Hepatocyte (in vitro differentiated cells): Measurements from ENCODE around the gene CRYM. TPM values are rescaled to one million over a fixed set of nuclear protein-coding genes. Genes with fewer than 3 reads are reported as not detected.

Experiments
- DNase-seq: peaks from one replicate; pipeline ENCODE4 v3.0.0-alpha.2; 2016; ENCODE audit warnings: low spot score
- H2AFZ ChIP-seq: fragments of 200-600 bp; sonication (generic); 2 replicates; pipeline ENCODE4 v1.6.0; 2016; ENCODE audit warnings: antibody characterized with exemption, mild to moderate bottlenecking
- H3K27ac ChIP-seq: fragments of 200-600 bp; sonication (generic); 2 replicates; pipeline ENCODE4 v1.5.1; 2016; ENCODE audit warnings: mild to moderate bottlenecking
- H3K27me3 ChIP-seq: fragments of 200-600 bp; sonication (generic); 2 replicates; pipeline ENCODE4 v1.6.1; 2016
- H3K36me3 ChIP-seq: fragments of 200-600 bp; sonication (generic); replicated peaks from 2 replicates; pipeline ENCODE4 v1.5.1; 2016; ENCODE audit warnings: low read depth; ENCODE audit not compliant: insufficient read depth
- H3K4me1 ChIP-seq: fragments of 200-600 bp; sonication (generic); 2 replicates; pipeline ENCODE4 v1.5.1; 2016; ENCODE audit warnings: mild to moderate bottlenecking, moderate library complexity; ENCODE audit not compliant: insufficient read depth
- H3K4me2 ChIP-seq: fragments of 200-600 bp; sonication (generic); 2 replicates; pipeline ENCODE4 v1.6.0; 2016
- H3K4me3 ChIP-seq: fragments of 200-600 bp; sonication (generic); 2 replicates; pipeline ENCODE4 v1.5.1; 2016; ENCODE audit warnings: mild to moderate bottlenecking
- H3K79me2 ChIP-seq: fragments of 200-600 bp; sonication (generic); 2 replicates; pipeline ENCODE4 v1.6.0; 2017; ENCODE audit warnings: mild to moderate bottlenecking
- H3K9me2 ChIP-seq: fragments of 200-600 bp; sonication (generic); replicated peaks from 2 replicates; pipeline ENCODE4 v1.6.0; 2017; ENCODE audit warnings: mild to moderate bottlenecking; ENCODE audit not compliant: insufficient read depth
- H3K9me3 ChIP-seq: fragments of 200-600 bp; sonication (generic); 2 replicates; pipeline ENCODE4 v1.5.1; 2016; ENCODE audit warnings: low read depth, mild to moderate bottlenecking
- H4K20me1 ChIP-seq: fragments of 200-600 bp; sonication (generic); 2 replicates; pipeline ENCODE4 v1.6.0; 2016; ENCODE audit warnings: mild to moderate bottlenecking; ENCODE audit not compliant: insufficient read depth, poor library complexity, severe bottlenecking
- CTCF ChIP-seq: fragments of 200-600 bp; sonication (generic); IDR thresholded peaks from 2 replicates; pipeline ENCODE4 v1.5.1; 2016; ENCODE audit warnings: antibody characterized with exemption, mild to moderate bottlenecking; ENCODE audit not compliant: poor library complexity
- EZH2 ChIP-seq: fragments of 200-600 bp; sonication (generic); IDR thresholded peaks from 2 replicates; pipeline ENCODE4 v1.6.1; 2016; ENCODE audit warnings: antibody characterized with exemption, mild to moderate bottlenecking, borderline replicate concordance
- EZH2phosphoT487 ChIP-seq: fragments of 200-600 bp; sonication (generic); IDR thresholded peaks from one replicate; pipeline ENCODE4 v1.6.1; 2018; ENCODE audit warnings: antibody characterized with exemption, mild to moderate bottlenecking, low read depth, moderate library complexity; ENCODE audit not compliant: unreplicated experiment, severe bottlenecking
- WGBS: methylation state at CpG from one replicate; pipeline ENCODE4 v1.1.6; 2016; ENCODE audit warnings: low lambda C conversion rate; ENCODE audit errors: missing lambda C conversion rate; 5-methylcytosine and 5-hydroxymethylcytosine counted together
- polyA plus RNA-seq: library from polyadenylated mRNA; unstranded; fragments of >200 nt; fragmentation: Nextera tagmentation; extraction: Ambion mirVana; gene quantifications from 2 replicates; pipeline ENCODE4 v1.2.1, GENCODE V29; 2016
- total RNA-seq: library from RNA; depleted of rRNA; stranded (reverse); fragments of >200 nt; gene quantifications from 2 replicates; pipeline ENCODE4 v1.2.3, GENCODE V29; 2014

Gene CRYM
- total and polyA plus RNA-seq, 2 experiments from 2014 or later: 5.7 to 6.3 TPM

- Histone ChIP-seq H3K4me1 (no peaks in the 10 kb centered on the region), H4K20me1 (no peaks in the 10 kb centered on the region), H3K27ac (peak overlapping the region; percentile 68), H3K27me3 (no peaks in the 10 kb centered on the region), H3K9me2 (no peaks in the 10 kb centered on the region), H3K79me2 (no peaks in the 10 kb centered on the region), H3K9me3 (no peaks in the 10 kb centered on the region), H2AFZ (no peak overlapping the region), H3K4me2 (peak overlapping the region; percentile 87), H3K36me3 (no peaks in the 10 kb centered on the region), H3K4me3 (no peak overlapping the region)
- 20% methylated on average over 4 of the region's 4 CpGs for WGBS
- TF ChIP-seq EZH2phosphoT487 (no peak), EZH2 (no peak), CTCF (no peak)
- peak; percentile 60 for DNase-seq
Measured at GRCh38 chr16:21302898-21303528, 24.9 kb upstream of the CRYM start.

GRCh38 chr16:21302454-21302853 lies 24.4 kb upstream of the CRYM start:
- Histone ChIP-seq H4K20me1 (no peaks in the 10 kb centered on the region), H3K27me3 (no peaks in the 10 kb centered on the region), H3K9me2 (no peaks in the 10 kb centered on the region), H3K4me1 (no peaks in the 10 kb centered on the region), H2AFZ (no peak overlapping the region), H3K9me3 (no peaks in the 10 kb centered on the region), H3K27ac (peak overlapping the region; percentile 68), H3K4me2 (peak overlapping the region; percentile 87), H3K79me2 (no peaks in the 10 kb centered on the region), H3K4me3 (no peak overlapping the region), H3K36me3 (no peaks in the 10 kb centered on the region)
- TF ChIP-seq CTCF: no peak
- no peak for TF ChIP-seq EZH2
- no peak for TF ChIP-seq EZH2phosphoT487
- WGBS: 15% methylated on average over 3 of the region's 3 CpGs
- peak; percentile 25 for DNase-seq

- TF ChIP-seq EZH2phosphoT487: no peak
- TF ChIP-seq EZH2: no peak
- no peak for TF ChIP-seq CTCF
- Histone ChIP-seq H3K27me3 (no peaks in the 10 kb centered on the region), H4K20me1 (no peaks in the 10 kb centered on the region), H3K4me2 (peak overlapping the region; percentile 87), H3K4me3 (peak overlapping the region; percentile 28), H3K4me1 (no peaks in the 10 kb centered on the region), H3K9me3 (no peaks in the 10 kb centered on the region), H3K36me3 (no peaks in the 10 kb centered on the region), H3K9me2 (no peaks in the 10 kb centered on the region), H2AFZ (peak overlapping the region; percentile 96), H3K27ac (peak overlapping the region; percentile 68), H3K79me2 (no peaks in the 10 kb centered on the region)
- no peak for DNase-seq
- WGBS: 4% methylated on average over 17 of the region's 17 CpGs
Measured at GRCh38 chr16:21301895-21302291, 23.8 kb upstream of the CRYM start.
